Thoracic aorta (tissue), 2 donors: Measurements from ENCODE around the gene ICE1. TPM values are rescaled to one million over a fixed set of nuclear protein-coding genes. Genes with fewer than 3 reads are reported as not detected.
A peak's percentile ranks its signal among the peaks of the same experiment; 100 is the strongest.

Source experiments
- ATAC-seq: fragments of 150-250 bp; one replicate; pipeline ENCODE4 v1.8.0; 2017; ENCODE audit warnings: low read depth; ENCODE audit not compliant: insufficient number of reproducible peaks, low FRiP score
- DNase-seq: peaks from one replicate; pipeline ENCODE4 v3.0.0-alpha.2; 2020; ENCODE audit warnings: low spot score
- H3K27ac ChIP-seq, 2 donors: fragments of 200-600 bp; sonication (generic); 1 replicate in 1 of 2; 2 replicates in 1 of 2; pipeline ENCODE4 v1.5.1; 2016; ENCODE audit warnings: mild to moderate bottlenecking in 2 of 2, moderate library complexity in 2 of 2
- H3K27me3 ChIP-seq: fragments of 200-600 bp; sonication (generic); replicated peaks from 2 replicates; pipeline ENCODE4 v1.6.0; 2016; ENCODE audit warnings: mild to moderate bottlenecking; ENCODE audit not compliant: insufficient read depth
- H3K36me3 ChIP-seq: fragments of 200-600 bp; sonication (generic); one replicate; pipeline ENCODE4 v1.5.1; 2016
- H3K4me1 ChIP-seq, 2 donors: fragments of 200-600 bp; sonication (generic); 1 replicate in 1 of 2; 2 replicates in 1 of 2; pipeline versions ENCODE4 v1.5.1 to v1.6.0; 2016; ENCODE audit warnings: low read depth in 2 of 2, mild to moderate bottlenecking in 1 of 2; ENCODE audit not compliant: control insufficient read depth in 1 of 2
- H3K4me3 ChIP-seq: fragments of 200-600 bp; sonication (generic); 2 replicates; pipeline ENCODE4 v1.5.1; 2016; ENCODE audit warnings: mild to moderate bottlenecking
- H3K9me3 ChIP-seq: fragments of 200-600 bp; sonication (generic); 2 replicates; pipeline ENCODE4 v1.5.1; 2016
- total RNA-seq, 2 donors: library from RNA; depleted of rRNA; stranded (reverse); fragments of >200 nt; gene quantifications; one replicate each; pipeline versions ENCODE4 v1.1.0 to v1.2.3, GENCODE V29; 2016
- TF ChIP-seq, protein P1 (sequence below): fragments of 200-600 bp; sonication (generic); IDR thresholded peaks from one replicate; pipeline ENCODE4 v1.5.1; 2019; ENCODE audit warnings: antibody characterized with exemption

Gene ICE1
- total RNA-seq, 2 donors from 2014 or later = 25.5 to 48.1 TPM

DNA sequence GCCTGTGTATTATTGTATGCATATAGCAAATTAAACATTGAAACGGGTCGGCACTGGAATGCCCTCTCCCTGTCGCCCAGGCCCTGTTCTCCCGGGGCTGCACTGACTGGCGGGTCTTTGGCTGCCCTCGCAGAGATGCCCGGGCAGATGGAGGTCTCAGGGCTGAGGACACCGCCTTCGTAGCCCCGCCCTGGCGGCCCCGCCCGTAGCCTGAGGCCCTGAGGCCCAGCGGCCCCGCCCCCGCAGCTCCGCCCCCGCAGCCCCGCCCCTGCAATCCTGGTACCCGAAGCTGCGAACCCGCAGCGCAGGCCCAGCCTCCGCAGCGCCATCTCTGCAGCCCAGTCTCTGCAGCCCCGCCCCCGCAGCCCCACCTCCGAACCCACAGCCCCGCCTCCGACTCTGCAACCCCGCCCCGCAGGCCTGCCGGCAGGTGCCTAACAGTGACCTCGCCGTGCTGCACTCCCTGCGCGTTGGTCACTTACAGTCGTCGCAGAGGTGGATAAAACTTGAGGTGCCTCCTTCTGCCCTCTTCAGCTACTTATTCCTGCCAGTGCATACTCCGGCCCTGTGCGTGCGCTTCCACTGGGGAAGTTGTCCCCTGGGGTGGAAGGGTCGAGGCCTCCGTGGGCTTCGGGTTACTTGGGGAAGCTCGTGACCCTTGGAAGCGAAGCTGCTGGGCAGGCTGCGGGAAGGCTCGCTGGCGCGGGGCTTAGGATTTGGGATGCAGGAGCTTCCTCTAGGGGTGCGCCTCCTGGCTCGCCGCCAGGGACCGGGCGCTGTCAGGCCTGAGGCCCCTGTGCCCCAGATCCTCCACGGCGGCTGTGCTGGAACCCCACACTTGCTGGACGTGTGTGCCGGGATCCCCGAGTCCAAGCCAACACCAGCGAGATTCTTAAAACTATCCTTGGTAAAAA lies 72.3 kb downstream of the ICE1 start:
- Histone ChIP-seq H3K4me1 (peaks cover 0 to 8% of the 10 kb centered on the region in 2 donors), H3K27me3 (no peaks in the 10 kb centered on the region), H3K27ac (peak overlapping the region; percentile 17 to 44), H3K36me3 (no peaks in the 10 kb centered on the region), H3K9me3 (no peaks in the 10 kb centered on the region), H3K4me3 (peak overlapping the region; percentile 63)
- ATAC-seq (no peak), DNase-seq (no peak)
- TF ChIP-seq, protein P1, sequence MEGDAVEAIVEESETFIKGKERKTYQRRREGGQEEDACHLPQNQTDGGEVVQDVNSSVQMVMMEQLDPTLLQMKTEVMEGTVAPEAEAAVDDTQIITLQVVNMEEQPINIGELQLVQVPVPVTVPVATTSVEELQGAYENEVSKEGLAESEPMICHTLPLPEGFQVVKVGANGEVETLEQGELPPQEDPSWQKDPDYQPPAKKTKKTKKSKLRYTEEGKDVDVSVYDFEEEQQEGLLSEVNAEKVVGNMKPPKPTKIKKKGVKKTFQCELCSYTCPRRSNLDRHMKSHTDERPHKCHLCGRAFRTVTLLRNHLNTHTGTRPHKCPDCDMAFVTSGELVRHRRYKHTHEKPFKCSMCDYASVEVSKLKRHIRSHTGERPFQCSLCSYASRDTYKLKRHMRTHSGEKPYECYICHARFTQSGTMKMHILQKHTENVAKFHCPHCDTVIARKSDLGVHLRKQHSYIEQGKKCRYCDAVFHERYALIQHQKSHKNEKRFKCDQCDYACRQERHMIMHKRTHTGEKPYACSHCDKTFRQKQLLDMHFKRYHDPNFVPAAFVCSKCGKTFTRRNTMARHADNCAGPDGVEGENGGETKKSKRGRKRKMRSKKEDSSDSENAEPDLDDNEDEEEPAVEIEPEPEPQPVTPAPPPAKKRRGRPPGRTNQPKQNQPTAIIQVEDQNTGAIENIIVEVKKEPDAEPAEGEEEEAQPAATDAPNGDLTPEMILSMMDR = no peak

DNA sequence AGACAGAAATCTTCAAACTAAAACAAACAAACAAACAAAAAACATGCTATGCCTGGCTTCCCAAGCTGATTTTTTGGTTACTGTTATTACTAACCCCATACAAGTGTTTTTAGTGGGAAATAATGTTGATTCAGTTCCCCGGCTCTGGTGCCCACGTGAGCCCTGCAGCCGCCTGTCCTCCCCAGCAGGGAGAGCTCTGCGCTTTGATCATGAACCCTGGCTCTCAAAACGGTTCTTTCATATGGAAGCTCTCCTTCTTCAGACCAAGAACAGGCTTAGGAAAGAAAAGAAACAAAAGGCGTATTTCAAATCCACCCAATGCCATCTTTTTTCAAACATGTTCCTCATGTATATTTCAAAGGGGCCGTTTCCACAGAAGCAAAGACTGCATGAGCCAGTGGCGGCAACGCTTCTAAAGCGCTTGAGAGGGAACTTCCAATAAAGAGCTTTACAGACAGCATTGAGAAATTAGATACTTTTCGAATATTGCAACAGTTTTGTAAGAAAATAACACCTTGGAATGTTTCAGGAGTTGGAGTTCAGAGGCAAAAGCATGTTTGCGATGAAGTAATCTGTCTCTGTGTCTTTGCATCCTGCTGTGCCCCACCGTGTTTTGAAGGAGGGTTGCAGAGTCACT lies 74.8 kb downstream of the ICE1 start:
- TF ChIP-seq, protein P1 = peak; percentile 68
- H3K4me1 ChIP-seq = peaks cover 0 to 8% of the 10 kb centered on the region in 2 donors
- H3K36me3 ChIP-seq = no peaks in the 10 kb centered on the region
- DNase-seq (no peak), ATAC-seq (peak; percentile 34)
- no peaks in the 10 kb centered on the region for H3K9me3 ChIP-seq
- no peak overlapping the region for H3K4me3 ChIP-seq
- H3K27ac ChIP-seq = no peak overlapping the region
- no peaks in the 10 kb centered on the region for H3K27me3 ChIP-seq

DNA sequence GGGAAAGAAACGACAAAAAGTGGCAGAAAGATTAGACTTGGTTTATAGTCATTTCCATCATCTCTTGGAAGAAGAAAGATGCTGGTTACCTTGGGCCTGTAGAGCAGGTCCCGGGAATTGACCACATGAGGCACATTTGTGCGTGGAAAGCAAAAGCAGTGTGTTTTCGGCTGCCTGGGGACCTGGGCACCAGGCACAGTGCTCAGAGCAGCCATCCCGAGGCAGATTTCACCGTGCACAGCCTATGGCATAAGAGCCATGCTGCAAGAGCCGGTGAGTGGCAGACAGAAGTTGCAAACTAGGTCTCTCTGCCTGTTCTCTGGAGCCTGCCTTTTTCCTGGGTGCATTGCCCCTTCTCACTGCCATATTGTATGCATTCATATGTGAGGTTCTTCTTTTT lies 77.0 kb downstream of the ICE1 start:
- no peaks in the 10 kb centered on the region for H3K36me3 ChIP-seq
- ATAC-seq (no peak), DNase-seq (no peak)
- H3K27ac ChIP-seq = no peak overlapping the region
- TF ChIP-seq, protein P1 = no peak
- H3K9me3 ChIP-seq = peaks cover 4% of the 10 kb centered on the region
- no peaks in the 10 kb centered on the region for H3K27me3 ChIP-seq
- H3K4me1 ChIP-seq = peaks cover 0 to 3% of the 10 kb centered on the region in 2 donors
- no peak overlapping the region for H3K4me3 ChIP-seq

DNA sequence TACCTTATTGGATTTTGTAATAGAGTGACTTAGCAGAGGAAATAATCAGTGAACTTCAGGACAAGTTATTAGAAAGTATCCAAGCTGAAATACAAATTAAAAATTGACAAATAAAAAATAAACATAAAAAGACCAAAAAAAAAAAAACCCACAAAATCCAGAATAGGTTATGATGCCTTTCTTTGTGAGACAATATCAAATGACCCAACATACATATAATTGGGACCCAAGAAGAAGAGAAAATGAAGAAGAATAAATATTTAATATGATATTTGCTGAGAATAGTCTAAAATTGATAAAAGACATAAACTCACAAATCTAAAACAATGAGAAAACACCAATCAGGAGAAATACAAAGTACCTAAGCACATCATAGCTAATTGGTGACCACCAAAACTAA lies 81.8 kb downstream of the ICE1 start:
- Histone ChIP-seq H3K36me3 (no peaks in the 10 kb centered on the region), H3K27ac (no peak overlapping the region), H3K4me1 (no peaks in the 10 kb centered on the region), H3K4me3 (no peak overlapping the region), H3K27me3 (no peaks in the 10 kb centered on the region), H3K9me3 (peaks cover 6% of the 10 kb centered on the region)
- DNase-seq = no peak
- TF ChIP-seq, protein P1 = no peak
- no peak for ATAC-seq

DNA sequence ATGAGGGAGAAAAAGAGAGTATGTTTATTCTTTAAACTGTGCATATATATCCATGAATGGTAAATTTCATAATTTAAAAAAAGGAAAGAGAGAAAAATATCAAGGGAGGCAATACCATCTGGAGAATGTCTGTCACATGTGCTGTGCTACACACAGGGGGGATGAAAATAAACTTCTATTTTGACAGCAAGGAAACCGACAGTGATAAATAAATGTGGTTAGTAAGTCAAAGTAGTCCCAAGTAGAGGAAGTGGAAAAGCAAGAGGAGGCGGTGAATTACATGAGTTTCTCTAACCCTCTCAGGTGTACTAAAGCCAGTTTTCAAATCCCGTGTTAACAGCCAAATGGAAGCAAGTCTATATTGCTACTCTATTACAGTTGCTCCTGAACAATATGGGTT lies 83.3 kb downstream of the ICE1 start:
- Histone ChIP-seq H3K27ac (no peak overlapping the region), H3K9me3 (peaks cover 6% of the 10 kb centered on the region), H3K4me1 (no peaks in the 10 kb centered on the region), H3K4me3 (no peak overlapping the region), H3K27me3 (no peaks in the 10 kb centered on the region), H3K36me3 (no peaks in the 10 kb centered on the region)
- ATAC-seq = no peak
- DNase-seq = no peak
- TF ChIP-seq, protein P1 = no peak
